ENCODE measurements around the gene TBXAS1. TPM values are rescaled to one million over a fixed set of nuclear protein-coding genes. Genes with fewer than 3 reads are reported as not detected.

Gene TBXAS1
- 12.0 and 15.6 TPM in 2 replicates for total RNA-seq

DNA sequence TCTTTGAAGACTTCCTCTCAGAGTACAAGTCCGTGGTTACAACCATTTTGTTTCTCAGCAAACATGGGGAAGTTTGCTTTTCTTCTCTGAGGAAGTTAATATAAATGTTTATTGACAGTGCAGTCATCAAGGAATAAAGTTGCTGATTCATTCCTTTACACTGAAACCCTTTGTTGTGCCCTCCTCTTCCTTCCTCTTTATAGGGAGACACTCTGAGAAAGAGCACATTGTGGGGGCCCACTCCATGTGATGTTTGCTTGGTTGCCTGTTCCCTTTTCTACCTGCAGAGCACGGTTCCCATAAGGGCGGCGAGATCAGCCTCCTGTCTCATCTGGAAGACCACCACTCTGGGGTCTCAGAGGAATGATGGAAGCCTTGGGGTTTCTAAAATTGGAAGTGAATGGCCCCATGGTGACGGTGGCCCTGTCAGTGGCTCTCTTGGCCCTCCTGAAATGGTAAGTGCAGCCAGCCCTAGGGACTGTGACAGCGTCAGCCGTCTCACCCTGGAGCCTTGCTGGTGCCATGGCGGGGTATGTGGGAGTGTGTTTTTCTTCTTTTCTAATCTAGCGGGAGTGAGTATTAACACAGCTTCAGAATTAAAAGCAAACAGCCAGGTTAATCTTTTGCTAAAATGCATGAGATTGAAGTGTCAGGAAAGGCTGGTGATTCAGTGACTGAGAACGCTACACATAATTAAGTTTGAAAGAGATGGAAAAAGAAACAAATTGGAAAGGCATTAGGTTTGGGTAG, at the start of gene TBXAS1:
Gene TBXAS1 (plus strand): TSS at position 240 of the 750 bp plus-strand sequence. CDS start 127 bp downstream, at position 367.

GRCh38 chr7:140062528-140063299, 233.7 kb downstream of the TBXAS1 start, which contains the start of gene PARP12:
PARP12 (minus strand) TSS chr7:140062951; CDS start chr7:140062847, 104 bp downstream.

Other genes with a start within 250 kb of the TBXAS1 start
- 31.1 and 44.9 TPM in 2 replicates for gene HIPK2, start 51.3 kb upstream of the TBXAS1 start, total RNA-seq
- 44.5 and 59.9 TPM in 2 replicates for gene PARP12, start 233.7 kb downstream of the TBXAS1 start, total RNA-seq